HT-29 (cell line): ENCODE results near the gene CHST10. TPM values are rescaled to one million over a fixed set of nuclear protein-coding genes. Genes with fewer than 3 reads are reported as not detected.
A peak's percentile ranks its signal among the peaks of the same experiment; 100 is the strongest.
"Not testable (repeated sequence)": the region's sequence is repeated elsewhere in the genome, so short reads cannot be mapped to it uniquely, and the experiment has no call there.

ENCODE experiments used
- DNase-seq: peaks from one replicate; pipeline ENCODE4 v3.0.0-alpha.2; 2015; ENCODE audit warnings: low spot score
- total RNA-seq: library from RNA; depleted of rRNA; stranded (reverse); fragments of >200 nt; shearing (Covaris generic); gene quantifications from 2 replicates; pipeline ENCODE4 v1.2.3, GENCODE V29; 2014

The CHST10 gene
- total RNA-seq, 1 experiment from 2014 or later, result not detected

DNA sequence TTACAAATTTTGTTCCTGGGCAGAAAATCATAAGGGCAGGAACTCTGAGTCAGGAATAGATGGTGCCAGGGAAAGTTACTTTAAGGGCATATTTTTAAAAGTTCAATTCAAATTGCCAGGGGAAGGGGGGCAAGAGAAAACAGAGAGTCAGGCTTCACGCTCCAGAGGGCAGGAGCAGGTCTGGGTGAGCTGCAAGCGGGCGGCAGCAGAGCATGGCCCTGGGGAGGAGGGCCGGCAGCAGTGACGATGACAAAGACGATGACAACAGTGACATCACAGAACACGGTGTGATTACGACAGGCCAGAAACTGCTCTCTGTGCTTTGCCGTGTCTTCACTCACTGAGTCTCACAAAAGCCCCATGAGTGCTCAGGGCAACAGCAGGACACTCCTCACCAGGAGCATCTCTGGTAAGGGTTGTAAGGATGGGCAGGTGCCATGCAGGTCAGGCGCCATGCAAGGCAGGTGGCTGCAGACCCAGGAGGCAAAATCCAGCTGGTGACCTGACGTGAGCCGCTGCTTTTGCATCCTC, 23.3 kb downstream of the CHST10 start:
- DNase-seq, result no peak

DNA sequence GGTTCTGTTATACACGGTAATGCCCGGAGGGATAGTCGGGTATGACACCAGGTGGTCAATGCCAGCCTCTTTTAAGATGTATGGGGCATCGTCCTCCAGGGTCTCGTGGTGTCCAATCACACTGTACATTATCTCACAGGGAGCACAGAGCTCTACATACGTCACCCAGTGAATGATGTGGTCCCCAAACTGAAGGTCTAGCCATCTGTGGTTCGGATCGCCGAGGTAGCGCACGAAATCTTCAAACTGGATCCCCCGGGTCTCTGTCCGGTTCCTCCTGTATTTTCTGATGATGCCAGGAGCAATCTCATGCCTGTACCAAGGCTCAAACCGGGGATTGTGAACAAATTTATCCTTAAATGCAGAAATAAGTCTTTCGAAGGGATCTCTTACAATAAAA, 24.1 kb downstream of the CHST10 start:
- DNase-seq, result no peak

DNA sequence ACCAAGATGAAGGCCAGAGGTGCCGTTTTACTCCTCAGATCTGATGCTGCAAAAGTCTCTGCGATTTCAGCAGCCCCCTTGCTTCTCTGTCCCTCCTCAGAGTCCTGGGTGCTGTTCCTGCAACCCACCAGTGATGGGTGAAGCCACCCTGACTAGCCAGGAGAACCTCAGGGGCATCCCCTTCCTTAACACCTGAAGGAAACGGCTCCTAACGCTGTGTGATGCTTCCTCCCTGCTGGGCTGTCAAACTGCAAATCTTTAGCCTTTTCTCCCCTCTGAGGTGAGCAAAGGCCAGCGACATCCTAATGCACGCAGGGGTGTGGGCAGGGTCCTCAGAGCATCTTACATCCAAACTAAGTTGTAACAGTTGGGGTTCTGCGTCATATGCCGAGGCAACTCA, 24.8 kb downstream of the CHST10 start:
- DNase-seq, result no peak

DNA sequence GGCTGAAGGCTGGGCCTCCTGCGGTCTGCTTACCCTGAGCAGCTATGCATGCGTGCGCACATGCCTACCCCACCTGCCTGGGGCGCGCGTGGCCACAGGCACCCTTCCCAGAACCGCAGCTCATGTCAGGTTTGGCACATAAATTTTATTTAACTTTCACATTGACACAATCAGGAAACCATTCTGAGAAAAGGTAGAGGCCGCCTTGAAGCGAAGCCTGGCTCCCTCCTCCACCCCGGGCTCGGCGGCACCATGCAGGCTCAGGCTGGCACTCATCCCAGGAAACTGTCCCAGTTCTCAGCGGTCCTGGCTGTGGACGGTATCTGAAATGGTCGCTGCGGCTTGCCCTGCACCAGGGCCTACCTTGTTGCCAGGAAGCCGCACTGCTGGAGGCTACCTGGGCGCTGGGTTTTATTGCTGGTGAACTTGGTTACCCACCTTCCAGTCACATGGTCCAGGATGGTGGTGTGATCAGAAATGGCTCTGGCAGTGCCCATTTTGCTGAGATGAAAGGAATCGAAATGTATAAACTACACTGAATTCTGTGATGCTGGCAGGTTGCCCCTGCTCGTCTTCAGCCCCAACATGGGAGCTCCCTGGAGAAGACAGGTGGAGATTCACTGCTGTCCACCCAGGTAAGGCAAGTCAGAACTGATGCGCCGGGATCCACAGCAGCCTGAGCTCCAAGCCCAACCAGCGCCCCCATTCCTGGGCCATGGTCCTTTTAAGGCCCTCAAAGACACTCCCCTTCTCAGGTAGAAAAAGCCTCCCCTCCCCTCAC, 25.5 kb downstream of the CHST10 start:
- no peak for DNase-seq

DNA sequence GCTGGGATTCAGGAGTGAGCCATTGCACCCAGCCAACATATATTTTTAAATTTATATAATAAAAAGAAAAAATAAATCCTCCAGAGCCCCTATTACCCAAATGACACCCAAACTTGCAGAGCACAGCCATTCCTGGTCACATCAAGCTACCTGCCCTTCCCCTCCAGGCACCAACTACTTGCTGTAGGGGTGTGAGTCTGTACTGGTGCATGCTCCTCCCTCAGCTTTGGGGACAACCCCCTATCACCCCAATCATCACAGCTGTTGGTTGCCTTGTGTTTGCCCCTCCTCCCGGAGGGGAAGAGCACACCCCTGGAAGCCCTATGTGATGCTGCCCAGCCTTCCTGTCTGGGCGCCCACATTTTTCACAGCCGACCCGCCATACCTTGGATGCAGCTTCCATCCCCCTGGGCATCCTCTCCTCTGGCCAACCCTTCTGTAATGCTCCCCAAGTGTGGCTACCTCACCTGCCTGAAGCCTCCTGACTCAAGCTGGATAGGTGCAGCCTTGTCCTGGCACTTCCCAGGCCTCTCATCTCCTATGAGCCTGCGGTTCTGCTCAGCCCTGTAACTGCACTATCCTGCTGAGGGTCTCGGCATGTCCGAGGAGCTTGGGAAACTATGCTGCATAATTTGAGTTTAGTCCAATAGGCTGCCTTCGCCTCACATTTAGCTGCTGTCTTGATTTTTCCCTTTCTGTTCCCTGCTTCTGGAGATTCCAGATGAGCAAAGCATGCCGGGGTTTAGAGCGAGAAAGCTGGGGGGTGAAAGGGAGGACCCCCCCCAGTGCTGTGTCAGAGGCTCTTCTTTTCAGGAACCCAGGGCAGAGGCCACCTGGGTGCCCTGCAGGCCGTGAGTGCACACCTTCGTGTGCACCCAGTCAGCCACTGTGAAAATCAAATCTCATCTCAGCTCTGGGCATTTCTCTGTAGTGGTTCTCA, 27.2 kb downstream of the CHST10 start:
- no peak for DNase-seq

DNA sequence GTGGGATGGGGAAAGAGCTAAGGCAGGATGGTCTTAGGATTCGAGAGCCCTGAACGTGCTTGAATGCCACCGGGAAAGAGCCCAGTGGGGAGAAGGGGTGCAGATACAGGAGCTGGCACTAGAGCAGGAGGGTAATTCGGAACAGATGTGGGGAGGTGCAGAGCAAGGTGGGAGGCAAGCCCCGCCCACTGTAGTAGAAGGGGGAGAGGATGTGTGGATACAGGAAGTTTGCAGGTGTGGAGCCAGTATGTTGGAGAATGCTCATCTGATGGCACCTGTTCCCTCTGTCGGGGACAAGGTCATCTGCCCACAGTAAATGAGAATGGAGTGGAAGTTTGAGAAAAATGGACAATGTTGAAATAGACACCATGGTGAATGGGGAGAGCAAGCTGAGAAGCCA, 28.8 kb downstream of the CHST10 start:
- DNase-seq, result no peak

DNA sequence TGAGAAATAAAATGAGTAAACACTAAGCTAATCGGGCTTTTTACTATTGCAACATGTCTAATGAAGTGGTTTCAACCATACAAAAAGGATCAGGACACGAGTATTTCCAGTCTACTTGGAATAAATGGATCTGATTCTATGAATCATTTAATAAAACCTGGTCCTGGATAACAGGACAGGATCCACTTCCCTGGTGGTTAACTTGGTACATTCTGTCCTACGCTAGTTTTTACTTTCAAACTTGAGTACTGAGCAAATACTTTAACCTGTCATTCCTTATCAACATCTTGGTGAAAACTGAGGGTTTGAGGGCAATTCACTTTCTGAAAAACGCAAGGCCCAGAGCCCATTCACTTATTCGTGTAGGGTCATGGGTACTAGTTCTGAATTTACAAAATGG, 33.5 kb downstream of the CHST10 start:
- no peak for DNase-seq

DNA sequence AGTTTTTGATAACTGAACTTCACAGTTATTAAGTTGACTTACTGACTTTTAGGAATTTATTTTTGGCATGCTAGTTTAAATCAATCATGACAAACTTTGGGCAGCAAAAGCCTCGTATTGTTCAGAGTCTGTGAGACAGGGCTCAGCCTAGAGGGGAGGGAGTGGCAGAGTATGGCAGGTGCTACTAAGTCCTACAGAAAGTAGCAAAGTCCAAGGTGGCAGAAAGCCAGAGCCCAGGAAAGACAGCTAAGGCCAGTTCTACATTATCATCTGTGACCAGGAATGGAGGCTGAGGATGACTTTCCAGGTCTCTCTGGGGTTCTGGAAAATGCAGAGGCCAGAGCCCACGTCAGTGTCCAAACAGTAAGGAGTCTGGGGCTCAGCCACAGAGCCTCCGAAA, 34.2 kb downstream of the CHST10 start:
- no peak for DNase-seq

DNA sequence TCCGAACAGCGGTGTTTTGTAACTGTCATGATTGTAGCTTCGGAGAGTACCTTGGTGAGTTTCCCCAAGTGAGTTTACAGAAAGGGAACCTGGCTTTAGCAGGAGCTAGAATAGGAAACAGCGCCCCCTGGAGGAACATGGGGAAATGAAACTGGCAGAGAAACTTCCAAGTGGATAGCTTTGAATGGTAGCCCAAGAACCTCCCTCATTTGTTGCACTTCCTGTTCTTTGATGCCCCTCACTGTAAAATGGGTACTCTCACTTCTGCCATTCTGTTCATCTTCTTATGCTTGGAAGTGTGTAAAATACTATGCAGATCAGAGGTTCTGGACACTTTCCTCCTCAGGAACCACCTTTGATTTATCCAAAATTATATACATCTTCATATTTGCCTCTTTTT, 36.2 kb downstream of the CHST10 start:
- peak; percentile 89 for DNase-seq

DNA sequence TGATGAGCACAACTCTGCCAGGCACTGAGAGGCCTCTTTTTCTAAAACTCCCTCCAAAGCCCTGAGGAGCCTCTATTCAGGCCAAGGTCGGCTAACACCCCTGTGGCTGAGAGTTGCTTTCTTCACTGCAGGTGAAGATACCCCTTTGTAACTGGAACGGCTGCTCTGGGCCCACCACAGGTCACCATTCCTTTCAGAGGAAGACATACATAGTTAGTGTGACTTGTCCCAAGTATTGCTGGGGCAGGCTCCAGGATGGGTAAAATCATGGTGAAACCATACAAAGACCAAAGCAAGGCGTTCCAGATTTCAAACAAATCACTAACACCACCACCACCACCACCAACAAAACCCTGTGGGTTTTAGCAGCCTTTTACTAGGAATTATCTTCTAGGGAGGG, 36.8 kb downstream of the CHST10 start:
- no peak for DNase-seq

DNA sequence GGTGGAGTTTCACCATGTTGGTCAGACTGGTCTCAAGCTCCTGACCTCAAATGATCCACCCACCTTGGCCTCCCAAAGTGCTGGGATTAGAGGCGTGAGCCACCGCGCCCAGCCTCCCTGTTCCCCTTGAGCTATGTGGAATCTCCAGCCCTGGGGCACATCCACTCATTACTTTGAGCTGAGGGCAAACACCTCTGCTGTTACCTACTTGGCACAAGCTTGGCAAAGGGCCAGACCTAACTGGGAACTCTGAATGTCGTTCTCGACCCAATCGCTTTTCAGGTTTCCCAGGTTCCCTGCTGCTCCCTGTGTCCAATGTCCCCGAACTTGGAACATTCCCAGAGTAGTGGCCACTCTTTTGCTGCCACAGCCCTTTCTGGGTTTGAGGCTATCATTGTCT, 40.6 kb downstream of the CHST10 start:
- peak; percentile 2 for DNase-seq

DNA sequence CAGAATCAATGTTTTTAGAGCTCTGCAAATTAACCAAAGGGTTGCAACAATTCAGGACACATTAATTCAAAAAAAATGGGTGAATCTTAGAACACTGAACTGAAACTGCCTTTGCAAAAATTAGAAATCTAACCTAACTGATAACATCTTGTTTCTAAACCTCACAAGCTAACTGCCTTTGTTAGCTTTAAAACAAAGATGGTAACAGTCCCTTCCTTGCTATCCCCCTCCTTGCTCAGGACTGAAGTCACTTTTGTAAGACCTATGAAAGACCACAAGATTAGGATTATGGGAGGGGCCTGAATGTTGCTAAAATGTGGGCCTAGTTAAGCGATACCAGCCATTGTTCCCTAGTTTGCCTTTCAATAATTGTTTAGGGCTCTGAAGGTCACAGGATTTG, 50.3 kb downstream of the CHST10 start:
- no peak for DNase-seq

DNA sequence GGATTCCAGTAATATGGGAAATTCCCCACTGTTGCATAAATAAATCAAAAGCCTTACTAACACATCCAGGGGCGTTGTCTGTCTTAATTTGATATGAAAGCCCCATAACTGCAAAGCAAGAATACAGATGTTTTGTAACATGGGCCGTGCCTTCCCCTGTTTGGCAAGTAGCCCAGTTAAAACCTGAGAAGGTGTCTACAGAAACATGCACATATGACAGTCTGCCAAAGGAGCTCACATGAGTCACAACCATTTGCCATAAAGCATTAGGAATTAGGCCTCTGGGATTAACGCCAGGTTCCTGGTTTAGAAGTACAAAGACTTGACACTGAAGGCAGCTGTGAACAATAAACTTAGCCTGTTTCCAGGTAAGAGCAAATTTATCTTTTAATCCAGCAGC, 52.0 kb downstream of the CHST10 start:
- peak; percentile 38 for DNase-seq

DNA sequence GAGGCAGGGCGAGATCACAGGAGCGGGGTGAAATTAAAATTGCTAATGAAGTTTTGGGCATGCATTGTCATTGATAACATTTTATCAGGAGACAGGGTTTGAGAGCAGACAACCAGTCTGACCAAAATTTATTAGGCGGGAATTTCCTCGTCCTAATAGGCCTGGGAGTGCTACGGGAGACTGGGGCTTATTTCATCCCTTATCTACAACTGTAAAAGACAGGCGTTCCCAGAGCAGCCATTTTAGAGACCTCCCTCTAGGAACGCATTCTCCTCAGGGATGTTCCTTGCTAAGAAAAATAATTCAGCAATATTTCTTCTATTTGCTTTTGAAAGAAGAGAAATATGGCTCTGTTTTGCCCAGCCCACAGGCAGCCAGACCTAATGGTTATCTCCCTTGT, 55.2 kb downstream of the CHST10 start:
- DNase-seq, result not testable (repeated sequence)

DNA sequence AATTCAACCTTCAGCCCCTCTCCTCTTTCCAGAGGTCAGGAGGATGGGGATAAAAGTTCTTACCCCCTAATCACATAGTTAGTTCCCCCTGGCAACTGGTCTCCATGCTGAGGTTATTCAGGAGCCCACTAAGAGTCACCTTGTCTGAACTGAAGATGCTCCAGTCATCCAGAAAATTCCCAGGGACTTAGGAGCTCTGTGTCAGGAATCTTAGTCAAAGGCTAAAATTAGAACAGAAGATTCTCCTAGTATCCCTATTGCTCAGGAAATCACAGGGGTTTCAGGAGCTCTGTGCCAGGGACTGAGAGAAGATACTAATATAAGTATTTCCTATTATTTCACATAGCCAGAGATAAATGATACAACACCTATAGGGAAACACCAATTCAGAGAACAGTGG, 57.9 kb downstream of the CHST10 start:
- no peak for DNase-seq

DNA sequence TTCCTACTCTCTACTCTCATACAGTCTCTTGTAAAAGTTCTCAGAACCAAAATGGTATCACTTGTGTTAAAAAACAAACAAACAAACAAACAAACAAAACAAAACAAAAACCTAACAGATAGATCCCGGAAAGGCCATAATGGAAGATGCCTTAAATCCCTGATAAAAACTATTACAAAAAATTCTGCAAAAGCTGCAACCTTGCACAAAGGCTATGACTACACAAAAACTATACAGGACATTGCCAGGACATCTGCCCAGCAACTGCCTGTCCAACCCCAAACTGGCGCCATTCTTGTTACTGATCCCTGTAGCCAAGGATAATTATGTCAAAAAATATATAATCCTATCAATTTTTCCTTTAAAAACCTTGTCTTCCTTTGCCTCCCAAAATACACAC, 58.9 kb downstream of the CHST10 start:
- DNase-seq, result no peak

DNA sequence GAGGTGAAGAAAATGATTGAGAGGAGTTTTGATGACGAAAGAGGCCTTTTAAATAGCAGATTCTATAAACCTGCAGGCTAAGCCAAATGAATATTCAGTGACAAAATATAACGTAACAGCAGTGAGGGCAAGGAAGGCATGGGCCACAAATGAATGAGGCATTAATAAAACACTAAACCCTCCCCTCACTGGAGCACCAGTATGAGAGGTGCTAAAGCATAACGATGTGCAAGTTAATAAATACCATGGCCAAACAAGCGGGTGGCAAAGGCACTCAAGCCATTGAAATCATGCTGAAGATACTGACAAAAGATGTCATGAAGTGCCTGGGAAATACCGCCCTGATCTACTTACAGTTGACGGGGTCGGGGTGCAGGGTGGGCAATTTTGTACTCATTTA, 64.9 kb downstream of the CHST10 start:
- DNase-seq, result no peak

DNA sequence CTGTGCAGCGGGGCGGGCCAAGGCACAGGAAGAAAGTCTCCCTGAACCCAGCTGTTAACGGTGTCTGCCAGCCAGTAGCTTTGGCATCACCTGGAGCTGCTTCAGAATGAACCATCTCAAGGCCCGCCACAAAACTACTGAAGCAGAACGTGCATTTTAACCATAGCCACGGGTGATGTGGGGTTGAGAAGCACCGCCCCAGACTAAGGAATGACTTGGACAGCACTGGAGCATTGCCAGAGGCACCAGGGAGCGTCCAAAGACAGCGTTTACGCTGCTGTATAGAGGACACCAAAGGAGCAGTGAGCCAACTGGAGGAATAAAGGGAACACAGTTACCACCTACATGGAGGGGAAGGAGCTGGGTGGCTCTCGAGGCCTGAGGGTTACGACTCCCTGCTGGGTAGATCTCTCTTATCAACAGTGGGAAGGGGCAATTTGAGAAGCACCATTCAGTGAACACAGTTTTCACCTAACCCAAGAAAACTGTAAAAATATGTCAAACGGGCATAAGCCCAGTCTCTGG, 66.7 kb downstream of the CHST10 start:
- no peak for DNase-seq

DNA sequence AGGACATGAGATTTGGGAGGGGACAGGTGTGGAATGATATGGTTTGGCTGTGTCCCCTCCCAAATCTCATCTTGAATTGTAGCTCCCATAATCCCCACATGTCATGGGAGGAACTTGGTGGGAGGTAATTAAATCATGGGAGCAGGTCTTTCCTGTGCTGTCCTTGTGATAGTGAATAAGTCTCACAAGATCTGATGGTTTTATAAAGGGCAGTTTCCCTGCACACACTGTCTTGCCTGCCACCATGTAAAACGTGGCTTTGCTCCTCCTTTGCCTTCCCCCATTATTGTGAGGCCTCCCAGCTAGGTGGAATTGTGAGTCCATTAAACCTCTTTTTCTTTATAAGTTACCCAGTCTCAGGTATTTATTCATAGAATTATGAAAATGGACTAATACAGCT, 72.3 kb downstream of the CHST10 start:
- not testable (repeated sequence) for DNase-seq

DNA sequence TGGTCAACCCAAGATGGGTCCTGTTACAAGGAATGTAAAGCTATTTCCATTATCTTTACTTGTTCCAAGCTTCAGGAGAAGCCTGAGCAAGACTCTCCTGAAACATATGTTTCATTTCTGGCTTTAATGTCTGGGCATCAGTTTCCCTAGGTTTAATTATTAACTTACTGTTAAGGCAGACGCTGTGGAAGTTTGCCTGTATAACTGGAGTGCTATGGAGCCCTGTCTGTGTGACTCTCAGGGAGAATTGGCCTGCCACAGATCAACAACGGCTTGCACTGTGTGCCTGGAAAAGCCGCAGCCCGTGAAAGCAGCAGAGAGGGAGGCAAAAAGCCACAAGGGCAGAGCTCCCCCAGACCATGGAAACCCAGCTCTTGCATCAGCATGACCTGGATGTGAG, 73.0 kb downstream of the CHST10 start:
- DNase-seq, result no peak

DNA sequence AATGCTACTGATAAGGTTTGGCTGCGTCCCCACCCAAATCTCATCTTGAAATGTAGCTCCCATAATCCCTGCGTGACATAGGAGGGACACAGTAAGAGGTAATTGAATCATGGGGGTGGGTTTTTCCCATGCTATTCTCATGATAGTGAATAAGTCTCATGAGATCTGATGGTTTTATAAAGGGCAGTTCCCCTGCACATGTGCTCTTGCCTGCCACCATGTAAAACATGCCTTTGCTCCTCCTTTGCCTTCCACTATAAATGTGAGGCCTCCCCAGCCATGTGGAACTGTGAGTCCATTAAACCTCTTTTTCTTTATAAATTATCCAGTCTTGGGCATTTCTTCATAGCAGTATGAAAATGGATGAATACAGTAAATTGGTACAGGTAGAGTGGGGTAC, 75.0 kb downstream of the CHST10 start:
- DNase-seq, result not testable (repeated sequence)
